ENCODE results near the gene TMEM164. TPM values are rescaled to one million over a fixed set of nuclear protein-coding genes. Genes with fewer than 3 reads are reported as not detected.

The TMEM164 gene
- total RNA-seq, 1 experiment from 2014 or later: 32.6 TPM

- no peaks in the 10 kb centered on the region for H3K9me3 Mint-ChIP-seq (ENCODE audit: low read depth, unreplicated experiment)
- H3K27me3 Mint-ChIP-seq (ENCODE audit: unreplicated experiment): no peaks in the 10 kb centered on the region
- no peak overlapping the region for H3K4me3 Mint-ChIP-seq (ENCODE audit: low read depth, unreplicated experiment)
- no peaks in the 10 kb centered on the region for H3K36me3 Mint-ChIP-seq (ENCODE audit: insufficient read depth, unreplicated experiment)
- no TSS peak for BruUV-seq (replicated peaks)
- DNase-seq: no peak
- no peak for TF ChIP-seq CTCF (IDR thresholded peaks at IDR 0.05; ENCODE audit: unreplicated experiment)
- CTCF ChIA-PET: no interaction called here
- no peaks in the 10 kb centered on the region for H3K4me1 Mint-ChIP-seq (ENCODE audit: low read depth, unreplicated experiment)
- intact Hi-C loops (cut with micrococcal nuclease; ENCODE audit: unreplicated experiment): no loop called here
- no peak overlapping the region for H3K27ac Mint-ChIP-seq (ENCODE audit: unreplicated experiment)
Measured at GRCh38 chrX:110049096-110049495, 46.2 kb downstream of the TMEM164 start.

GRCh38 chrX:110050386-110050785, 47.5 kb downstream of the TMEM164 start:
- no TSS peak for BruUV-seq (replicated peaks)
- intact Hi-C loops (cut with micrococcal nuclease; ENCODE audit: unreplicated experiment): no loop called here
- Mint-ChIP-seq H3K4me3 (ENCODE audit: low read depth, unreplicated experiment) (no peak overlapping the region), H3K27ac (ENCODE audit: unreplicated experiment) (no peak overlapping the region), H3K4me1 (ENCODE audit: low read depth, unreplicated experiment) (peaks cover 4% of the 10 kb centered on the region), H3K9me3 (ENCODE audit: low read depth, unreplicated experiment) (no peaks in the 10 kb centered on the region), H3K36me3 (ENCODE audit: insufficient read depth, unreplicated experiment) (no peaks in the 10 kb centered on the region), H3K27me3 (ENCODE audit: unreplicated experiment) (no peaks in the 10 kb centered on the region)
- CTCF ChIA-PET: no interaction called here
- DNase-seq: no peak
- no peak for TF ChIP-seq CTCF (IDR thresholded peaks at IDR 0.05; ENCODE audit: unreplicated experiment)

GRCh38 chrX:110050901-110051300, 48.0 kb downstream of the TMEM164 start:
- DNase-seq: no peak
- no peak for TF ChIP-seq CTCF (IDR thresholded peaks at IDR 0.05; ENCODE audit: unreplicated experiment)
- no peaks in the 10 kb centered on the region for H3K27me3 Mint-ChIP-seq (ENCODE audit: unreplicated experiment)
- H3K9me3 Mint-ChIP-seq (ENCODE audit: low read depth, unreplicated experiment): no peaks in the 10 kb centered on the region
- no peaks in the 10 kb centered on the region for H3K36me3 Mint-ChIP-seq (ENCODE audit: insufficient read depth, unreplicated experiment)
- peaks cover 9% of the 10 kb centered on the region for H3K4me1 Mint-ChIP-seq (ENCODE audit: low read depth, unreplicated experiment)
- intact Hi-C loops (cut with micrococcal nuclease; ENCODE audit: unreplicated experiment): no loop called here
- CTCF ChIA-PET: no interaction called here
- no peak overlapping the region for H3K27ac Mint-ChIP-seq (ENCODE audit: unreplicated experiment)
- BruUV-seq (replicated peaks): no TSS peak
- H3K4me3 Mint-ChIP-seq (ENCODE audit: low read depth, unreplicated experiment): no peak overlapping the region

- intact Hi-C loops (cut with micrococcal nuclease; ENCODE audit: unreplicated experiment): no loop called here
- CTCF ChIA-PET: no interaction called here
- H3K9me3 Mint-ChIP-seq (ENCODE audit: low read depth, unreplicated experiment): no peaks in the 10 kb centered on the region
- no peak for DNase-seq
- no peak overlapping the region for H3K4me3 Mint-ChIP-seq (ENCODE audit: low read depth, unreplicated experiment)
- no peaks in the 10 kb centered on the region for H3K36me3 Mint-ChIP-seq (ENCODE audit: insufficient read depth, unreplicated experiment)
- H3K27me3 Mint-ChIP-seq (ENCODE audit: unreplicated experiment): no peaks in the 10 kb centered on the region
- no TSS peak for BruUV-seq (replicated peaks)
- H3K27ac Mint-ChIP-seq (ENCODE audit: unreplicated experiment): no peak overlapping the region
- peaks cover 9% of the 10 kb centered on the region for H3K4me1 Mint-ChIP-seq (ENCODE audit: low read depth, unreplicated experiment)
- TF ChIP-seq CTCF (IDR thresholded peaks at IDR 0.05; ENCODE audit: unreplicated experiment): no peak
Measured at GRCh38 chrX:110051559-110051958, 48.6 kb downstream of the TMEM164 start.
